Panc1 (cell line): ENCODE data around the gene RRAS. TPM values are rescaled to one million over a fixed set of nuclear protein-coding genes. Genes with fewer than 3 reads are reported as not detected.

Experiments used
- ATAC-seq: fragments of 200-7000 bp; cut with Tn5 transposase; 2 replicates; pipeline ENCODE4 v1.9.1; 2020; ENCODE audit warnings: mild to moderate bottlenecking, moderate library complexity
- BruUV-seq: library from RNA; stranded (reverse); fragments of 400-500 nt; replicated peaks from 2 replicates; lab custom pipeline; 2021; lab: Mats Ljungman, UMichigan
- CTCF ChIA-PET: fragments of 300-600 bp; sonication (Branson Sonifier 250); formaldehyde crosslinking; loops from one replicate; lab custom pipeline; 2022; ENCODE audit warnings: antibody characterized with exemption; lab: Charles Lee
- POLR2A ChIA-PET: fragments of 300-600 bp; sonication (Branson Sonifier 250); formaldehyde crosslinking; loops from one replicate; lab custom pipeline; 2022; ENCODE audit warnings: antibody characterized with exemption; lab: Charles Lee
- DNase-seq: peaks from one replicate; pipeline ENCODE4 v3.0.0-alpha.2; 2010; ENCODE audit warnings: low read depth, low spot score
- H3K27ac ChIP-seq: 2 replicates; pipeline ENCODE4 v1.5.1; 2011; ENCODE audit warnings: mild to moderate bottlenecking, low read length, inconsistent platforms
- H3K27me3 ChIP-seq: fragments of 200-500 bp; sonication (Bioruptor generic); 2 replicates; pipeline ENCODE4 v1.6.0; 2014; ENCODE audit warnings: low read length, inconsistent platforms; ENCODE audit not compliant: control insufficient read depth, insufficient read depth
- H3K36me3 ChIP-seq: fragments of 200-500 bp; sonication (Bioruptor generic); 2 replicates; pipeline ENCODE4 v1.5.1; 2014; ENCODE audit warnings: inconsistent platforms, mild to moderate bottlenecking, low read length, moderate library complexity; ENCODE audit not compliant: control insufficient read depth, insufficient read depth
- H3K4me1 ChIP-seq: 2 replicates; pipeline ENCODE4 v1.5.1; 2011; ENCODE audit warnings: inconsistent platforms, mild to moderate bottlenecking, low read length, moderate library complexity; ENCODE audit not compliant: control insufficient read depth, insufficient read depth
- H3K4me3 ChIP-seq, 2 experiments: 2 replicates each; pipeline ENCODE4 v1.5.1; 2011 to 2012; ENCODE audit warnings: low read depth in 2 of 2, low read length in 2 of 2, mild to moderate bottlenecking in 2 of 2, inconsistent platforms in 1 of 2, moderate library complexity in 1 of 2
- H3K9me3 ChIP-seq: fragments of 200-500 bp; sonication (Bioruptor generic); 2 replicates; pipeline ENCODE4 v1.5.1; 2014; ENCODE audit warnings: low read depth, mild to moderate bottlenecking, inconsistent platforms, low read length, moderate library complexity; ENCODE audit not compliant: control insufficient read depth, insufficient read depth
- CTCF ChIP-seq: fragments of 450-650 bp; IDR thresholded peaks from 2 replicates; pipeline ENCODE4 v1.5.1; 2017; ENCODE audit warnings: mild to moderate bottlenecking
- POLR2AphosphoS5 ChIP-seq: IDR thresholded peaks from 2 replicates; pipeline ENCODE4 v1.6.1; 2012; ENCODE audit warnings: mild to moderate bottlenecking, low read depth, low read length, moderate library complexity
- REST ChIP-seq, 2 experiments: IDR thresholded peaks; 2 replicates each; pipeline ENCODE4 v1.6.1; 2011 to 2012; ENCODE audit warnings: low read depth in 2 of 2, control low read depth in 1 of 2, low read length in 1 of 2, mild to moderate bottlenecking in 1 of 2, moderate library complexity in 1 of 2; ENCODE audit not compliant: insufficient read depth in 1 of 2
- SIN3A ChIP-seq: IDR thresholded peaks from 2 replicates; pipeline ENCODE4 v1.6.1; 2012; ENCODE audit warnings: low read depth, mild to moderate bottlenecking, low read length, moderate library complexity, borderline replicate concordance; ENCODE audit not compliant: insufficient read depth
- TCF7L2 ChIP-seq: IDR thresholded peaks from 2 replicates; pipeline ENCODE4 v1.6.1; 2011; ENCODE audit warnings: mild to moderate bottlenecking, low read depth, low read length, inconsistent platforms
- in situ Hi-C: cut with HindIII; loops from 2 replicates; pipeline ENCODE4 v1.10.0; 2016; ENCODE audit warnings: low sequenced_read_pairs, low pct_unique_long_range_greater_than_20kb
- intact Hi-C: fragments of 100-400 bp; cut with micrococcal nuclease; formaldehyde crosslinking; loops from one replicate; pipeline ENCODE4 v1.10.0; 2022; ENCODE audit not compliant: unreplicated experiment
- total RNA-seq: library from RNA; stranded (reverse); gene quantifications from one replicate; pipeline ENCODE4 v1.2.1, GENCODE V29; 2021; ENCODE audit not compliant: unreplicated experiment

Gene RRAS
- total RNA-seq, 1 experiment from 2014 or later = 64.4 TPM

GRCh38 chr19:49679771-49680413 lies 39.9 kb upstream of the RRAS start:
- ChIA-PET CTCF (no interaction called here), POLR2A (interaction anchor here (0.6 kb wide), 1 partner anchor 50 kb away, joined by 5 read pairs; no protein-coding TSS in a partner anchor)
- Histone ChIP-seq H3K36me3 (peaks cover 14% of the 10 kb centered on the region), H3K27ac (peak overlapping the region; percentile 65; the same call in 1 of the 2 replicates), H3K9me3 (no peaks in the 10 kb centered on the region), H3K4me1 (peaks cover 19% of the 10 kb centered on the region), H3K4me3 (peak overlapping the region; percentile 10 to 88; a peak in 1 of 4 replicates), H3K27me3 (no peaks in the 10 kb centered on the region)
- in situ Hi-C loops = no loop called here
- DNase-seq = no peak
- no peak for TF ChIP-seq TCF7L2
- BruUV-seq = no TSS peak
- ATAC-seq = no peak
- intact Hi-C loops = no loop called here

GRCh38 chr19:49678985-49679770 lies 39.2 kb upstream of the RRAS start:
- ATAC-seq (no peak), DNase-seq (no peak)
- in situ Hi-C loops (no loop called here), intact Hi-C loops (no loop called here)
- H3K4me1 ChIP-seq = peaks cover 19% of the 10 kb centered on the region
- POLR2A ChIA-PET = interaction anchor here (0.6 to 1.0 kb wide), 2 partner anchors 51 to 99 kb away, joined by 3 to 5 read pairs; no protein-coding TSS in a partner anchor
- TF ChIP-seq POLR2AphosphoS5 (no peak), TCF7L2 (no peak), SIN3A (no peak), CTCF (no peak), REST (IDR thresholded peaks at IDR 0.05; ENCODE audit: insufficient read depth in 1 of 2, low read depth in 2 of 2, low read length in 1 of 2) (no peak)
- H3K9me3 ChIP-seq = no peaks in the 10 kb centered on the region
- no peak overlapping the region for H3K27ac ChIP-seq
- no peaks in the 10 kb centered on the region for H3K27me3 ChIP-seq
- BruUV-seq = no TSS peak
- peaks cover 14% of the 10 kb centered on the region for H3K36me3 ChIP-seq
- peak overlapping the region; percentile 32 to 88 for H3K4me3 ChIP-seq
- CTCF ChIA-PET = no interaction called here
